ENCODE results near the gene DDA1.
"Not testable (repeated sequence)": the region's sequence is repeated elsewhere in the genome, so short reads cannot be mapped to it uniquely, and the experiment has no call there.

Gene DDA1

DNA sequence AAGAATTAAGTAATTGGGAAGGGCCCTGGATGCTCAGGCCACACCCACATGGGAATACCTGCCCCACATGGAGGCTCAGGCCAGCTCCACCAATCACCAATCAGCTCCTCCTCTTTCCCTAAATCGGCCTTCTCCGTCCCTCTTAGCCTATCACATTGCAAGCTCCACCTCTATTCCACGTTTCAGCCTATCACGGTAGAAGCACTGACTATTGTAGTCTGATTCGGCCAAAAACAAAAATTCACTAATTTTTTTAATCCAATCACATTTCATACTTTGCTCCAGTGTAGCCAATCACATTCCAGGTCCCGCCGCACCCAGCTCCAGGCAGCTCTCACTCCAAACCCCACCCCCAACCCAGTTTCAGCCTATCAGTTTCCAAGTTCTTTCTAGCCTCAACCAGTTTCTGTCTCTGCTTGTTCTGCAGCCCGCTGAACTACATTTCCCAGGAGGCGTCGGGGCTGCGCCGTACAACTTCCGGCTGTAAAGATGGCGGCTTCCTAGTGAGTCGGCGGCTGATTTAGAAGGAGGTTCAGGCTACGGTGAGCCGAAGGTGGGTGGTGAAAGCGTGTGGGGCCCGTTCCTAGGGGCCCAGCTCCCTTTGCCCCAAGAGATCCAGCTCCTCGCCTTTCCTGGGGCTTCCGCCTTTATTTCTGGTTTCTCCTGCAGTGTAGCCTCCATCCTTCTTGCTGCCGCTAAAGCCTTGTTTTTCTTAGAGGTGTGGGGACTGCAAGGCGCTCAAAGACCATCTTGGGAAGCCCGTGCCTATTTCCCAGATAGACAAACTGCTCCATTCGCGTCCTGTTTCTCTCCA is 42.2 kb upstream of the DDA1 start, which contains the start of gene BABAM1:
BABAM1 (plus strand) TSS at position 469 of the 814 bp plus-strand sequence. CDS start 1,364 bp downstream, outside the sequence.
- peaks cover 34 to 55% (median 46%) of the 10 kb centered on the region in 10 experiments for H3K4me1 ChIP-seq
- peak within 1 kb of the TSS; percentile 89 to 100 (median 97) for H3K4me2 ChIP-seq
- no peaks in the 10 kb centered on the region for H4K20me1 ChIP-seq
- H3K36me3 ChIP-seq, result peaks cover 23 to 38% (median 35%) of the 10 kb centered on the region in 11 experiments
- peak within 1 kb of the TSS; percentile 75 to 96 (median 90) for H3K4me3 ChIP-seq
- TF ChIP-seq Cebpa-rat (IDR thresholded peaks at IDR 0.05), result no peak
- no peaks in the 10 kb centered on the region for H3K9me3 ChIP-seq (replicated peaks in 1 of 11)
- H3K27me3 ChIP-seq, result no peaks in the 10 kb centered on the region
- H3K9ac ChIP-seq, result peak within 1 kb of the TSS; percentile 83 to 93 (median 88)
- peak within 1 kb of the TSS; percentile 46 to 91 (median 85) for H3K27ac ChIP-seq

DNA sequence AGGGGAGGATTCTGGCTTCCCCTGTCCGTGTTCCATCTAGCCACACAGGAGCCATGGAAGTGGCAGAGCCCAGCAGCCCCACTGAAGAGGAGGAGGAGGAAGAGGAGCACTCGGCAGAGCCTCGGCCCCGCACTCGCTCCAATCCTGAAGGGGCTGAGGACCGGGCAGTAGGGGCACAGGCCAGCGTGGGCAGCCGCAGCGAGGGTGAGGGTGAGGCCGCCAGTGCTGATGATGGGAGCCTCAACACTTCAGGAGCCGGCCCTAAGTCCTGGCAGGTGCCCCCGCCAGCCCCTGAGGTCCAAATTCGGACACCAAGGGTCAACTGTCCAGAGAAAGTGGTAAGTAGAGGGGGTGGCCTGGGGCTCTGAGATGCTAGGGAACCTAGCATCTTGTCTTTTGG is 40.6 kb upstream of the DDA1 start:
- Histone ChIP-seq H3K27me3 (no peaks in the 10 kb centered on the region), H3K4me3 (peak overlapping the region in 7 of 10 experiments; percentile 75 to 94 (median 91); a peak in 9 of 20 replicates), H4K20me1 (no peaks in the 10 kb centered on the region), H3K27ac (peak overlapping the region in 10 of 11 experiments; percentile 75 to 91 (median 85); a peak in 20 of 22 replicates), H3K4me2 (peak overlapping the region; percentile 89 to 100 (median 97)), H3K9me3 (replicated peaks in 1 of 11) (no peaks in the 10 kb centered on the region), H3K9ac (peak overlapping the region in 10 of 11 experiments; percentile 83 to 93 (median 88); a peak in 17 of 22 replicates), H3K4me1 (peaks cover 34 to 54% (median 48%) of the 10 kb centered on the region in 10 experiments), H3K36me3 (peaks cover 32 to 53% (median 48%) of the 10 kb centered on the region in 11 experiments)
- TF ChIP-seq Cebpa-rat (IDR thresholded peaks at IDR 0.05), result no peak

GRCh38 chr19:17274892-17275291 is 34.5 kb upstream of the DDA1 start:
- Histone ChIP-seq H3K4me1 (peaks cover 0 to 18% (median 10%) of the 10 kb centered on the region in 10 experiments; a peak in 15 of 20 replicates), H3K36me3 (peaks cover 70 to 100% (median 92%) of the 10 kb centered on the region in 11 experiments)
- H4K20me1 ChIP-seq; H3K4me2 ChIP-seq; H3K27me3 ChIP-seq; H3K4me3 ChIP-seq; H3K9ac ChIP-seq; H3K27ac ChIP-seq; H3K9me3 ChIP-seq (replicated peaks in 1 of 11): not testable (repeated sequence)

- no peaks in the 10 kb centered on the region for H3K9me3 ChIP-seq (replicated peaks in 1 of 11)
- no peak overlapping the region for H3K27ac ChIP-seq
- TF ChIP-seq Cebpa-rat (IDR thresholded peaks at IDR 0.05), result no peak
- H3K4me1 ChIP-seq, result peaks cover 0 to 25% (median 12%) of the 10 kb centered on the region in 10 experiments; a peak in 19 of 20 replicates
- no peaks in the 10 kb centered on the region for H3K27me3 ChIP-seq
- 0 out of 22 replicates have a peak overlapping the region, but pooled peaks of 1 of the 11 experiments have one; percentile 14 for H3K9ac ChIP-seq
- H4K20me1 ChIP-seq, result no peaks in the 10 kb centered on the region
- no peak overlapping the region for H3K4me2 ChIP-seq
- H3K4me3 ChIP-seq, result no peak overlapping the region
- H3K36me3 ChIP-seq, result peaks cover 69 to 95% (median 85%) of the 10 kb centered on the region in 11 experiments
Observed at GRCh38 chr19:17275441-17276175, 33.8 kb upstream of the DDA1 start.

DNA sequence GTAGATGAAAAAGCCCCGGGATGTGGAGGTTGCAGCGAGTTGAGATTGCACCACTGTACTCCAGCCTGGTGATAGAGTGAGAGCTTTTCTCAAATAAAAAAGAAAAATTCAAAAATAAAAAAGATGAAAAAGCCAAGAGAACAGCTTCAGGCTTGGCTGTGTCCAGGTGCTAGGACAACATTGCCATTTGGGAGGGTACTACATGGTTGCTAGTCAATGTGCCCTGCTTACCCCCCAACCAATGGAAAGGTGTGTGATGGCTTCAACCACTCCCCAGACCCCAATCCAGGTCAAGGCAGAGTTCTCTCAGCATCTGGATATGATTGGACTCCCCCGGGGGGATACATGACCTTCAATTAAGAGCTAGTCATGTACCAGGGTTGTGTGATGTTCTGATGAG is 29.9 kb upstream of the DDA1 start:
- Histone ChIP-seq H3K4me3 (no peak overlapping the region), H3K27ac (peak overlapping the region in 1 of 11 experiments; percentile 18; a peak in 2 of 22 replicates), H3K4me2 (peak overlapping the region in 2 of 11 experiments; percentile 7 to 21; a peak in 2 of 22 replicates), H3K4me1 (peaks cover 10 to 38% (median 21%) of the 10 kb centered on the region in 10 experiments), H3K27me3 (no peaks in the 10 kb centered on the region), H3K9me3 (replicated peaks in 1 of 11) (no peaks in the 10 kb centered on the region), H3K9ac (no peak overlapping the region), H3K36me3 (peaks cover 49 to 74% (median 65%) of the 10 kb centered on the region in 11 experiments), H4K20me1 (peaks cover 0 to 19% (median 15%) of the 10 kb centered on the region in 11 experiments; a peak in 19 of 22 replicates)
- TF ChIP-seq Cebpa-rat (IDR thresholded peaks at IDR 0.05), result no peak

DNA sequence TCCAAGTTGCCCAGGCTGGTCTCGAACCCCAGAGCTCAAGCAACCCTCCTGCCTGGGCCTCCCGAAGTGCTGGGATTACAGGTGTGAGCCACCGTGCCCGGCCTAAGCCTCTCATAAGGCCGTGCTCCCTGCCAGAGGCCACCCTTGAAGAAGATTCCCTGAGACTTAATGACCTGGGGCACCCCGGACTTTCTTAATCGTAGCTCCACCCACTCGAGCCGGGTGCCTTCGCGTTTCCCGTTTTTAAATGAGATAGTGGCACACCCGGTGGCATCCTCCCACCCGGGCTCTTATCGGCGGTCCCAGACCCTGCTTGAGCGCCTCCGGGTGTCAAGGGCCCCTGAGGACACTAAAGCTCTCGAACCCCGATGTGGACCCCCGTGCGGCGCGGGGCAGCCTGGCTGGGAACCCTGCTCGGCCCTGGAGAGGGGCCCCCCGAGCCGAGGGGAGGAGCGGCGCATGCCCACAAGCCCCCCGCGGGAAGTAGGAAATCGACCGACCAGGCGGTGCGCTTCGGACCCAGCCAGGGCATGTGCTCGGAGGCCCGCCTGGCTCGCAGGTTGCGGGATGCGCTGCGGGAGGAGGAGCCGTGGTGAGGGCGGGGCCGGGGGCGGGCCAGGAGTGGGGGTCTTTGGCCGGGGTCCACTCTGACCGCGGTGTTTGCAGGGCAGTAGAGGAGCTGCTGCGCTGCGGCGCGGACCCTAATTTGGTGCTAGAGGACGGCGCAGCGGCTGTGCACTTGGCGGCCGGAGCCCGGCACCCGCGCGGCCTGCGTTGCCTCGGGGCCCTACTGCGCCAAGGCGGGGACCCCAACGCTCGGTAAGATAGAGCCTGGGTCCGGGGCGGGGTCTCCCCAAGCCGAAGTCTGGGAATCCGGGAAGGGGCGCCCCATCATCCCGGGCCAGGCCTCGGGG is 27.7 kb upstream of the DDA1 start, which contains the start of gene ANKLE1:
ANKLE1 (plus strand) TSS at position 511 of the 914 bp plus-strand sequence; CDS start at position 531, 20 bp downstream.
- H3K4me2 ChIP-seq, result peak within 1 kb of the TSS; percentile 80 to 98 (median 93)
- H3K4me1 ChIP-seq, result peaks cover 10 to 38% (median 21%) of the 10 kb centered on the region in 10 experiments
- H3K27me3 ChIP-seq, result no peaks in the 10 kb centered on the region
- H3K9me3 ChIP-seq (replicated peaks in 1 of 11), result no peaks in the 10 kb centered on the region
- peaks cover 31 to 74% (median 63%) of the 10 kb centered on the region in 11 experiments for H3K36me3 ChIP-seq
- H4K20me1 ChIP-seq, result peaks cover 0 to 40% (median 26%) of the 10 kb centered on the region in 11 experiments; a peak in 19 of 22 replicates
- no peak for TF ChIP-seq Cebpa-rat (IDR thresholded peaks at IDR 0.05)
- H3K9ac ChIP-seq, result peak within 1 kb of the TSS; percentile 77 to 89 (median 84)
- H3K4me3 ChIP-seq, result peak within 1 kb of the TSS; percentile 61 to 85 (median 73)
- H3K27ac ChIP-seq, result peak within 1 kb of the TSS; percentile 23 to 87 (median 80); a peak in 21 of 22 replicates

DNA sequence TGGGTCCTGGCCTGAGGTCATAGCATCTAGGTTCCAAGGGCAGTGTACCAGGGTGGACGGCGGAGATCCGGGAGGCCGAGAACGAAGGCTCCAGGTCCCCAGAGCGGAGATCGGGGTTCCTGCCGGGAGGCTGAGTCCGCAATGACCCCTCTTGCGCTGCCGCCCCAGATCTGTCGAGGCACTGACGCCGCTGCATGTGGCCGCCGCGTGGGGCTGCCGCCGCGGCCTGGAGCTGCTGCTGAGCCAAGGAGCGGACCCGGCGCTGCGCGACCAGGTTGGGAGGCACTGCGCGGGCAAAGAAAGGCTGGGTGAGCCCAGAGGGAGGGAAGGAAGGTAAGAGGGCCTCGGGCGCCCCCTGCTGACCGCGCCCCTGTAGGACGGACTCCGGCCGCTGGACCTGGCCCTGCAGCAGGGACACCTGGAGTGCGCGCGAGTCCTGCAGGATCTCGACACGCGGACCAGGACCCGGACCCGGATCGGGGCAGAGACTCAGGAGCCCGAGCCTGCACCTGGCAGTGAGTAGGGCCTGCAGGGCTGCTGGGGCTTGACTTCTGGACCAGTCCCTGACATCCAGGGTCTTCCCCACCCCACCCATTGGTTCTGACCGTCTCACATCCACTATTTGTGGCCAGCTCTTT is 26.8 kb upstream of the DDA1 start:
- Histone ChIP-seq H3K9me3 (replicated peaks in 1 of 11) (no peaks in the 10 kb centered on the region), H3K27me3 (no peaks in the 10 kb centered on the region), H3K9ac (peak overlapping the region; percentile 77 to 89 (median 84)), H3K27ac (peak overlapping the region in 10 of 11 experiments; percentile 59 to 87 (median 80); a peak in 19 of 22 replicates), H3K36me3 (peaks cover 22 to 72% (median 58%) of the 10 kb centered on the region in 11 experiments), H3K4me3 (peak overlapping the region; percentile 61 to 85 (median 73)), H3K4me2 (peak overlapping the region; percentile 80 to 98 (median 93)), H3K4me1 (peaks cover 10 to 38% (median 21%) of the 10 kb centered on the region in 10 experiments), H4K20me1 (peaks cover 0 to 40% (median 26%) of the 10 kb centered on the region in 11 experiments; a peak in 19 of 22 replicates)
- TF ChIP-seq Cebpa-rat (IDR thresholded peaks at IDR 0.05), result no peak
